Measurements from ENCODE around the gene CSRP2.

The CSRP2 gene

DNA sequence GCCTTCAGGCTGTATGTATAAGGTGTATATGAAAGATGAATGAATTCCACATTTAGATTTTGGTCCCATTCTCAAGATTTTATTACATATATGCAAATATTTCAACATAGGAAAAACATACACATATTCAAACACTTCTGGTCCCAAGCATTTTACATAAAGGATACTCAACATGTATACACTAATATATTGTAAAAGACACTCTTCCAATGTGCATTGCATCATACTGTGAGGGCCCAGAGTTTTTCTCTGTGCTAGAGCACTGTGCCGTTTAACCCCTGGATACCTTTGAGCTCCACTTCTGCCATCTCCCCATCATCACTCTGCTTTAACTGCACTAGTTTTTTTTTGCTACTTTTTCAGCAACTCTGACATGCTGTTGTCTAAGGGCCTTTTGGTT is 66.8 kb downstream of the CSRP2 start:
- DNase-seq (ENCODE audit: low read depth), result no peak
- TF ChIP-seq, protein P1, sequence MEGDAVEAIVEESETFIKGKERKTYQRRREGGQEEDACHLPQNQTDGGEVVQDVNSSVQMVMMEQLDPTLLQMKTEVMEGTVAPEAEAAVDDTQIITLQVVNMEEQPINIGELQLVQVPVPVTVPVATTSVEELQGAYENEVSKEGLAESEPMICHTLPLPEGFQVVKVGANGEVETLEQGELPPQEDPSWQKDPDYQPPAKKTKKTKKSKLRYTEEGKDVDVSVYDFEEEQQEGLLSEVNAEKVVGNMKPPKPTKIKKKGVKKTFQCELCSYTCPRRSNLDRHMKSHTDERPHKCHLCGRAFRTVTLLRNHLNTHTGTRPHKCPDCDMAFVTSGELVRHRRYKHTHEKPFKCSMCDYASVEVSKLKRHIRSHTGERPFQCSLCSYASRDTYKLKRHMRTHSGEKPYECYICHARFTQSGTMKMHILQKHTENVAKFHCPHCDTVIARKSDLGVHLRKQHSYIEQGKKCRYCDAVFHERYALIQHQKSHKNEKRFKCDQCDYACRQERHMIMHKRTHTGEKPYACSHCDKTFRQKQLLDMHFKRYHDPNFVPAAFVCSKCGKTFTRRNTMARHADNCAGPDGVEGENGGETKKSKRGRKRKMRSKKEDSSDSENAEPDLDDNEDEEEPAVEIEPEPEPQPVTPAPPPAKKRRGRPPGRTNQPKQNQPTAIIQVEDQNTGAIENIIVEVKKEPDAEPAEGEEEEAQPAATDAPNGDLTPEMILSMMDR (IDR thresholded peaks at IDR 0.05; ENCODE audit: low read depth, low read length, missing control alignments), result no peak
- no peak overlapping the region for H3K4me3 ChIP-seq (ENCODE audit: low read depth, low read length)

DNA sequence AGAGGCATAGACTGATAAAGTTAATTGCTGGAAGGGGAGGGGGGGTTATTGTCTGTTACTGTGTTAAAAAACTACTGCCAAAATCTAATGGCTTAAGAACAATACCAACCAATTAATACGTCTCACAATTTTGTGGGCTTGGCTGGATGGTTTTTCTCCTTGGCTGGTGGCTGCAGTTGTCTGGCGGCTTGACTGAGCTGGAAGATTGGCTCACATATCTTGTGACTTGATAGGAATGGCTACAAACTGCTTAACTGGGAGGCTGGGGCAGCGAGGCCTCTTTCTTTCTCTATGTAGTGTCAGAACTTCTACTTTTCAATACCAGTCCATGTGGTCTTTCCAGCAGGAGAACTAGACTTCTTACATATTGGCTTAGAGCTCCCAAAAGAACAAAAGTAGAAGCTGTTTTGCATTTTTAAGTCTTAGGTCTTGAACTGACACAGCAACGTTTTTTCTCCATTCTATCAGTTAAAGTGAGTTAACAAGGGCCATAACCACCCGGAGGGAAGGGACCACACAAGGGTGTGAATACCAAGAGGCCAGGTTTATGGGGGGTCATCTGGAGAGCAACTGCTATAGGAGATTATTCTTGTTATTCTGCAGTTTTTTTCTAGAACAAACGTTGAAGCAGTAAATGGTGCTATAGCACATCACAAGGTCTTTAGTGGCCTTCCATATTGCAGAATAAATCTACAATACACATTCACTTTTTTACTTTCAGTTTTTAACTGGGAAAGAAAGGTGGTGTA is 68.0 kb downstream of the CSRP2 start:
- H3K4me3 ChIP-seq (ENCODE audit: low read depth, low read length), result no peak overlapping the region
- TF ChIP-seq, protein P1 (IDR thresholded peaks at IDR 0.05; ENCODE audit: low read depth, low read length, missing control alignments), result no peak
- DNase-seq (ENCODE audit: low read depth), result no peak

Measured in GM12864 (cell line).